NT2/D1 (cell line): ENCODE measurements around the gene CLDN24.

Experiments used
- DNase-seq: peaks from one replicate; pipeline ENCODE4 v3.0.0-alpha.2; 2011; ENCODE audit warnings: low read depth, low spot score
- H3K27me3 ChIP-seq: 2 replicates; pipeline ENCODE4 v1.6.0; 2011; ENCODE audit warnings: mild to moderate bottlenecking; ENCODE audit not compliant: insufficient read length, insufficient read depth
- H3K36me3 ChIP-seq: 2 replicates; pipeline ENCODE4 v1.6.1; 2011; ENCODE audit warnings: mild to moderate bottlenecking, low read length, mixed read lengths; ENCODE audit not compliant: insufficient read depth, insufficient read length
- H3K4me1 ChIP-seq: 2 replicates; pipeline ENCODE4 v1.5.1; 2011; ENCODE audit not compliant: insufficient read depth, insufficient read length
- H3K4me3 ChIP-seq: 2 replicates; pipeline ENCODE4 v1.5.1; 2011; ENCODE audit warnings: low read depth; ENCODE audit not compliant: insufficient read length
- H3K9ac ChIP-seq: 2 replicates; pipeline ENCODE4 v1.6.0; 2011; ENCODE audit warnings: low read depth; ENCODE audit not compliant: insufficient read length
- H3K9me3 ChIP-seq: 2 replicates; pipeline ENCODE4 v1.5.1; 2011; ENCODE audit warnings: mild to moderate bottlenecking, low read length; ENCODE audit not compliant: insufficient read depth
- SUZ12 ChIP-seq: IDR thresholded peaks from 2 replicates; pipeline ENCODE4 v1.6.1; 2011; ENCODE audit not compliant: insufficient read length, insufficient read depth; ENCODE audit errors: extremely low read depth
- YY1 ChIP-seq: IDR thresholded peaks from 2 replicates; pipeline ENCODE4 v1.6.1; 2011; ENCODE audit not compliant: insufficient read length, insufficient read depth
- ZNF274 ChIP-seq: IDR thresholded peaks from 2 replicates; pipeline ENCODE4 v1.6.1; 2011; ENCODE audit warnings: mild to moderate bottlenecking, low read depth, low read length

Gene CLDN24

GRCh38 chr4:183284258-183284785 lies 37.9 kb downstream of the CLDN24 start:
- Histone ChIP-seq H3K4me1 (no peaks in the 10 kb centered on the region), H3K36me3 (peaks cover 64% of the 10 kb centered on the region), H3K27me3 (no peaks in the 10 kb centered on the region), H3K9ac (no peak overlapping the region), H3K9me3 (no peaks in the 10 kb centered on the region), H3K4me3 (no peak overlapping the region)
- TF ChIP-seq YY1 (no peak), ZNF274 (no peak), SUZ12 (no peak)
- no peak for DNase-seq

- H3K36me3 ChIP-seq, result peaks cover 32% of the 10 kb centered on the region
- peaks cover 24% of the 10 kb centered on the region for H3K9me3 ChIP-seq
- H3K9ac ChIP-seq, result no peak overlapping the region
- TF ChIP-seq YY1 (no peak), ZNF274 (no peak), SUZ12 (no peak)
- no peak overlapping the region for H3K4me3 ChIP-seq
- DNase-seq, result no peak
- H3K27me3 ChIP-seq, result no peaks in the 10 kb centered on the region
- H3K4me1 ChIP-seq, result no peaks in the 10 kb centered on the region
Measured at GRCh38 chr4:183276106-183276505, 46.1 kb downstream of the CLDN24 start.

GRCh38 chr4:183272384-183272783 lies 49.8 kb downstream of the CLDN24 start:
- no peak for DNase-seq
- Histone ChIP-seq H3K9me3 (peaks cover 24% of the 10 kb centered on the region), H3K9ac (no peak overlapping the region), H3K27me3 (no peaks in the 10 kb centered on the region), H3K4me3 (no peak overlapping the region), H3K36me3 (peaks cover 49% of the 10 kb centered on the region), H3K4me1 (no peaks in the 10 kb centered on the region)
- TF ChIP-seq YY1 (no peak), SUZ12 (no peak), ZNF274 (no peak)
